Endothelial cell (in vitro differentiated cells): Measurements from ENCODE around the gene ANTXR2. TPM values are rescaled to one million over a fixed set of nuclear protein-coding genes. Genes with fewer than 3 reads are reported as not detected.

Experiments
- DNase-seq: peaks from one replicate; pipeline ENCODE4 v3.0.0; 2021; ENCODE audit warnings: low spot score
- H3K27ac Mint-ChIP-seq: one replicate; pipeline ENCODE4 v1.8.0; 2021; ENCODE audit warnings: mixed read lengths, inconsistent platforms; ENCODE audit not compliant: unreplicated experiment
- H3K27me3 Mint-ChIP-seq: one replicate; pipeline ENCODE4 v1.8.0; 2021; ENCODE audit warnings: mild to moderate bottlenecking, moderate library complexity, mixed read lengths, inconsistent platforms; ENCODE audit not compliant: unreplicated experiment
- H3K36me3 Mint-ChIP-seq: one replicate; pipeline ENCODE4 v1.8.0; 2021; ENCODE audit warnings: mild to moderate bottlenecking, low read depth, mixed read lengths, inconsistent platforms; ENCODE audit not compliant: unreplicated experiment
- H3K4me1 Mint-ChIP-seq: one replicate; pipeline ENCODE4 v1.8.0; 2021; ENCODE audit warnings: mild to moderate bottlenecking, mixed read lengths, inconsistent platforms; ENCODE audit not compliant: unreplicated experiment
- H3K4me3 Mint-ChIP-seq: one replicate; pipeline ENCODE4 v1.8.0; 2021; ENCODE audit warnings: mild to moderate bottlenecking, mixed read lengths, inconsistent platforms; ENCODE audit not compliant: unreplicated experiment
- H3K9me3 Mint-ChIP-seq: one replicate; pipeline ENCODE4 v1.8.0; 2021; ENCODE audit warnings: mixed read lengths, inconsistent platforms; ENCODE audit not compliant: unreplicated experiment
- CTCF ChIP-seq: fragments of 200-600 bp; sonication (generic); IDR thresholded peaks from one replicate; pipeline ENCODE4 v1.5.0; 2021; ENCODE audit warnings: antibody characterized with exemption; ENCODE audit not compliant: unreplicated experiment
- total RNA-seq: library from RNA; stranded (reverse); fragmentation: NEBNext Ultra II Directional; extraction: Animal tissue kit (Norgen Biotek cat#: 25700); gene quantifications from one replicate; pipeline ENCODE4 v1.2.1, GENCODE V29; 2021; ENCODE audit not compliant: unreplicated experiment

The ANTXR2 gene
- total RNA-seq, 1 donor from 2014 or later: 176 TPM

DNA sequence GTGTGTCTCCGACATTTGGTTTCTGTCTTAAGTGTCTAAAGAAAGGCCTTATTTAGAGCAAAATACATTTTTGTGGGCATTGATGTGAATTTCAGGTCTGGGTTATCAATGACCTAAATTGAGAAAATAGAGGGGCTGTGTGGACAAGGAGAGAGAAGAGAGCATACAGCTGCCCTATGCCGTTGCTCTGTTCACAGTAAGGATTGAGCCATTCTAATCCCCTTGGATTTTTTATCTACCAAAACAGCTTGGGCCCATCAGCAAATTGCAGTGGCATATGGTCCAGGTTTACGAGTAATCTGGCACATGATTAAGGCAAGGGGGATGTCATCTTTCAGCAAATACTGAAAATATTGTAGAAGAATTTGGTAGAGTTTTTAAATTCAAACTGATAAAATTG, 210.2 kb downstream of the ANTXR2 start:
- no peak overlapping the region for H3K27ac Mint-ChIP-seq
- DNase-seq: no peak

DNA sequence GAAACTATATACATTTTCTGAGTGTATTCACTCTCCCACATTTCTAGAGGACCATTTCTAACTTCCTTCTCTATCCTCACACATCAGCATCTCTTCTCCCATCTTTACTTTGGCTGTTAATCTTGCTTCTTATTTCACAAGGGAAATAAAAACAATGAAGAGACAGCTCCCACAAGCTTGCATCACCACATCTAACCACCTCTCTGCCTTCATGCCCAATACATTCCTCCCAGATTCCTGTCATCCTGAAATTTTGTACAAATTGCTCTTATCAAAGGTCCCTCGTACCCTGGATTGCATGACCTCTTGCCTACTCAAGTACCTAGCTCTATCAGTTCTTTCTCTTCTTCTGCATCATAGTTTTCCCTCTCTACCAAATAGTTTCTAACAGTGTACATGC, 215.2 kb downstream of the ANTXR2 start:
- Mint-ChIP-seq H3K27ac (no peak overlapping the region), H3K27me3 (no peaks in the 10 kb centered on the region), H3K4me3 (no peak overlapping the region), H3K36me3 (no peaks in the 10 kb centered on the region), H3K9me3 (no peaks in the 10 kb centered on the region), H3K4me1 (peaks cover 4% of the 10 kb centered on the region)
- no peak for TF ChIP-seq CTCF
- no peak for DNase-seq

More for the DNA sequence above, 210.2 kb downstream of the ANTXR2 start:
- H3K9me3 Mint-ChIP-seq: no peaks in the 10 kb centered on the region
- no peak for TF ChIP-seq CTCF
- H3K27me3 Mint-ChIP-seq: no peaks in the 10 kb centered on the region
- no peaks in the 10 kb centered on the region for H3K36me3 Mint-ChIP-seq
- no peaks in the 10 kb centered on the region for H3K4me1 Mint-ChIP-seq
- no peak overlapping the region for H3K4me3 Mint-ChIP-seq

GRCh38 chr4:79856196-79856595, 216.8 kb downstream of the ANTXR2 start:
- TF ChIP-seq CTCF: no peak
- Mint-ChIP-seq H3K4me1 (peaks cover 13% of the 10 kb centered on the region), H3K27ac (no peak overlapping the region), H3K9me3 (no peaks in the 10 kb centered on the region), H3K4me3 (no peak overlapping the region), H3K36me3 (no peaks in the 10 kb centered on the region), H3K27me3 (no peaks in the 10 kb centered on the region)
- no peak for DNase-seq

- Mint-ChIP-seq H3K27me3 (no peaks in the 10 kb centered on the region), H3K36me3 (no peaks in the 10 kb centered on the region), H3K9me3 (no peaks in the 10 kb centered on the region), H3K4me1 (peaks cover 13% of the 10 kb centered on the region), H3K4me3 (no peak overlapping the region), H3K27ac (no peak overlapping the region)
- no peak for DNase-seq
- TF ChIP-seq CTCF: no peak
These were observed 218.1 kb downstream of the ANTXR2 start for GRCh38 chr4:79854856-79855502.

- Mint-ChIP-seq H3K4me3 (no peak overlapping the region), H3K9me3 (no peaks in the 10 kb centered on the region), H3K36me3 (no peaks in the 10 kb centered on the region), H3K4me1 (peaks cover 13% of the 10 kb centered on the region), H3K27me3 (peaks cover 2% of the 10 kb centered on the region), H3K27ac (no peak overlapping the region)
- no peak for DNase-seq
- TF ChIP-seq CTCF: no peak
These were observed 220.7 kb downstream of the ANTXR2 start for GRCh38 chr4:79852305-79852730.
